ENCODE results near the gene C2CD3. TPM values are rescaled to one million over a fixed set of nuclear protein-coding genes. Genes with fewer than 3 reads are reported as not detected.

C2CD3 gene
- total RNA-seq, 6 donors from 2014 or later = 21.4 to 55.5 (median 26.6) TPM

- Histone ChIP-seq H3K27ac (no peak overlapping the region), H3K27me3 (no peaks in the 10 kb centered on the region), H3K9me3 (no peaks in the 10 kb centered on the region), H3K4me3 (no peak overlapping the region), H3K36me3 (peaks cover 14 to 41% (median 33%) of the 10 kb centered on the region in 4 donors), H3K4me1 (peaks cover 28 to 42% (median 36%) of the 10 kb centered on the region in 4 donors)
- TF ChIP-seq POLR2A (IDR thresholded peaks at IDR 0.05) (no peak), CTCF (IDR thresholded peaks at IDR 0.05) (no peak), POLR2AphosphoS5 (IDR thresholded peaks at IDR 0.05) (no peak), EP300 (IDR thresholded peaks at IDR 0.05) (no peak)
- 91 to 94% methylated on average over 4 to 6 of the region's 6 CpGs for WGBS, 2 donors
- DNase-seq = peak in 1 of 2 donors; percentile 17
- ATAC-seq (ENCODE audit: low FRiP score in 2 of 2) = no peak
Measured at GRCh38 chr11:73975479-73975757, 195.4 kb downstream of the C2CD3 start.

GRCh38 chr11:73974604-73975478 lies 196.0 kb downstream of the C2CD3 start:
- Histone ChIP-seq H3K9me3 (no peaks in the 10 kb centered on the region), H3K27ac (peak overlapping the region in 1 of 4 donors; percentile 31), H3K4me3 (no peak overlapping the region), H3K36me3 (peaks cover 14 to 41% (median 33%) of the 10 kb centered on the region in 4 donors), H3K27me3 (no peaks in the 10 kb centered on the region), H3K4me1 (peaks cover 22 to 36% (median 30%) of the 10 kb centered on the region in 4 donors)
- TF ChIP-seq POLR2AphosphoS5 (IDR thresholded peaks at IDR 0.05) (no peak), EP300 (IDR thresholded peaks at IDR 0.05) (no peak), CTCF (IDR thresholded peaks at IDR 0.05) (no peak), POLR2A (IDR thresholded peaks at IDR 0.05) (no peak)
- 91% methylated on average over 13 of the region's 13 CpGs for WGBS, 2 donors
- ATAC-seq (ENCODE audit: low FRiP score in 2 of 2) = no peak
- DNase-seq = peak in 1 of 2 donors; percentile 18

DNA sequence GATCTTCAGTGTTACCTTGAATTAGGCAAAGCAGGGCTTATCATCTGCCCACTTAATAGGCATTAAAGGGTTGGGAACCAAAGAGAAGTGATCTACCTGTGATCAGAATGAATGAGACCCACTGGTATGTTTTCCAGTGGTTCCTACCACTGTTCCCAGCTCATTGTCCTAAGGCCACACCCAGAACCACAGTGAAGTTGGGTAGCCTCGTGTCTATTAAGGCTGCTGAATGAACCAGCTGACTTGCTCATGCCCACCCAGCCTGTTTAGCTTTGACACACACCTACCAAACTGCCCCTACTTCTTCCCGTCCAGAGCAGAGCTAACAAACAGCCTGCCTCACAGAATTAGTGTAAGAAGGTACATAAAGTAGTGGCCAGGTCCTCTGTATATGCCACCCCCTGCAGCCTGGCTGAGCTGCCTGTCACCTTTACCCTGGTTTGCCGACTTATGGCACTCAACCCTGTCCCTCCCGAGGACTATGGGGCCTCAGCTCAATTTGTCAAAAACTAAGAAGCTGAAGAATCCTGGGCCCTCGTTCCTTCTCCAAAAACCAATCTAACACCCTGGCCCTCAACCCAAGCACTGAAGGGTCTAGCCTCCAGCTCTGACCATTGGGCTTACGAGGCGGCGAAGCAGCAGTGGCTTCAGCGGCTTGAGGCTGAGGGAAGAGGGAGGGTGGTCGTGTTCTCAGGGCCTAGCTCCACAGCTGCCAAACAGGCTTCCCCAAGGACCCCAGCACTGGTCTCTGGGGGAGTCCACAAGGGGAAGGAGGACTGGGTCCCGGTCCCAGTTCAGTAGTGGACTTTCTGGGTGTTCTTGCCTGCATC lies 198.0 kb downstream of the C2CD3 start:
- TF ChIP-seq POLR2A (IDR thresholded peaks at IDR 0.05) (peak in 1 of 4 donors; percentile 7), EP300 (IDR thresholded peaks at IDR 0.05) (no peak)
- peaks cover 11 to 17% (median 15%) of the 10 kb centered on the region in 4 donors for H3K4me1 ChIP-seq
- no peak overlapping the region for H3K4me3 ChIP-seq
- no peaks in the 10 kb centered on the region for H3K27me3 ChIP-seq
- DNase-seq (peak in 1 of 2 donors; percentile 19), ATAC-seq (ENCODE audit: low FRiP score in 2 of 2) (no peak)
- WGBS, 2 donors = 79 to 89% methylated on average over 10 to 11 of the region's 11 CpGs
- no peaks in the 10 kb centered on the region for H3K9me3 ChIP-seq
- H3K27ac ChIP-seq = peak overlapping the region in 1 of 4 donors; percentile 62
- peaks cover 12 to 36% (median 27%) of the 10 kb centered on the region in 4 donors for H3K36me3 ChIP-seq

DNA sequence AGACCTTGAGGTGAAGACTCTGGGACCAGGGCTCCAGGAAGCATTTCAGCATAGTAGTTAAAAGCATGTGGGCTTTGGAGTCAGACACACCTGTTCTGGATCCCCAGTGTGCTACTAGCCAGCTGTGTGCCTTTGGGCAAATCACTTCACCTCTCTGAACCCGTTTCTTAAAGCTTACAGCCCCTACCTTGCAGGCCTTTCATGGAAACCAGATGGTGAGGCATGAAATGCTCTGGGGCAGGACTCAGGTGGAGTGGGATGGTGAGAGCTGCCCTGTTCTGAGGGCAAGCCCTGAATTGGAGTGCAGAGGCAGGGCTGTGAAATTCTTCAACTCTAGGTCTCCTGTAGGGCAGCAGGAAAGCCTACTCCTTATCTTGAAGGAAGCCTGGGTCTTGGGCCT lies 198.6 kb downstream of the C2CD3 start:
- no peaks in the 10 kb centered on the region for H3K27me3 ChIP-seq
- H3K9me3 ChIP-seq = no peaks in the 10 kb centered on the region
- peaks cover 8 to 17% (median 15%) of the 10 kb centered on the region in 4 donors for H3K4me1 ChIP-seq
- TF ChIP-seq POLR2A (IDR thresholded peaks at IDR 0.05) (no peak), POLR2AphosphoS5 (IDR thresholded peaks at IDR 0.05) (no peak), EP300 (IDR thresholded peaks at IDR 0.05) (no peak), CTCF (IDR thresholded peaks at IDR 0.05) (no peak)
- H3K27ac ChIP-seq = no peak overlapping the region
- ATAC-seq (ENCODE audit: low FRiP score in 2 of 2) (no peak), DNase-seq (peak in 1 of 2 donors; percentile 4)
- 75 to 100% methylated on average over 1 of the region's 1 CpG for WGBS, 2 donors
- no peak overlapping the region for H3K4me3 ChIP-seq
- peaks cover 7 to 29% (median 23%) of the 10 kb centered on the region in 4 donors for H3K36me3 ChIP-seq

GRCh38 chr11:73971175-73971719 lies 199.6 kb downstream of the C2CD3 start:
- Histone ChIP-seq H3K4me1 (peaks cover 8 to 17% (median 15%) of the 10 kb centered on the region in 4 donors), H3K9me3 (no peaks in the 10 kb centered on the region), H3K36me3 (peaks cover 2 to 20% (median 15%) of the 10 kb centered on the region in 4 donors), H3K27me3 (no peaks in the 10 kb centered on the region), H3K4me3 (no peak overlapping the region), H3K27ac (no peak overlapping the region)
- ATAC-seq (ENCODE audit: low FRiP score in 2 of 2) (no peak), DNase-seq (peak in 1 of 2 donors; percentile 19)
- no peak for TF ChIP-seq EP300 (IDR thresholded peaks at IDR 0.05)
- no peak for TF ChIP-seq CTCF (IDR thresholded peaks at IDR 0.05)
- no peak for TF ChIP-seq POLR2A (IDR thresholded peaks at IDR 0.05)
- no peak for TF ChIP-seq POLR2AphosphoS5 (IDR thresholded peaks at IDR 0.05)
- 82 to 100% methylated on average over 2 to 6 of the region's 6 CpGs for WGBS, 2 donors

All from upper lobe of left lung (tissue), 6 donors.